Activated effector memory CD4-positive, alpha-beta T cell treated with Interleukin-2 at 50 U/mL for 16 hours (primary cell): Measurements from ENCODE around the gene UBFD1.
"Not testable (repeated sequence)": the region's sequence is repeated elsewhere in the genome, so short reads cannot be mapped to it uniquely, and the experiment has no call there.

Experiments
- DNase-seq: peaks from one replicate; pipeline ENCODE4 v3.0.0-alpha.2; 2020

Gene UBFD1

DNA sequence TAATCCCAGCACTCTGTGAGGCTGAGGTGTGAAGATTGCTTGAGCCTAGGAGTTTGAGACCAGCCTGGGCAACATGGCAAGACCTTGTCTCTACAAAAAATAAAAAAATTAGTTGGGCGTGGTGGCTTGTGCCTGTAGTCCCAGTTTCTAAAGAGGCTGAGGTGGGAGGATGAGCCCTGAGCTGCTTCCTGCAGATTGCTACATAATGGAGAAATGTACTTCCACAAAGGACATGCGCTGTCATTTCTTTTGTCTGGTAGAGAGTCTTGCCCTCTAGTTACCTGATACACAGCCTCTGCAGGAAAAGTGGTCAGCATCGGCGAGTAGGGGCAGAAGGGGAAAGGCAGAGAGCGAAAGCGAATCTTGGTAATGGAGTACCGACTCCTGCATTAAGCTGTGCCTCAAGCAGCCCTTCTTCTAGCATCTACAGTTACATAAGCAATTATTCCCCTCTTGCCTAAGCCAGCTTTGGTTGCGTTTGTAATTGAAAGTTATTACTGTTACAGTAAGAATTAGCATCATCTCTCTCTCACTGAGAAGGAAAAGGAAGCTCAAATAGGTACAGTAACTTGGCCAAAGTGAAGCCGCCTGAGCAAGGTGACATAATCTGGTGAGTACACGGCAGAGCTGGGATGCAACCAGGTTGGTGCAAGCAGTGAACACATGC is 28.8 kb upstream of the UBFD1 start:
- DNase-seq = no peak

DNA sequence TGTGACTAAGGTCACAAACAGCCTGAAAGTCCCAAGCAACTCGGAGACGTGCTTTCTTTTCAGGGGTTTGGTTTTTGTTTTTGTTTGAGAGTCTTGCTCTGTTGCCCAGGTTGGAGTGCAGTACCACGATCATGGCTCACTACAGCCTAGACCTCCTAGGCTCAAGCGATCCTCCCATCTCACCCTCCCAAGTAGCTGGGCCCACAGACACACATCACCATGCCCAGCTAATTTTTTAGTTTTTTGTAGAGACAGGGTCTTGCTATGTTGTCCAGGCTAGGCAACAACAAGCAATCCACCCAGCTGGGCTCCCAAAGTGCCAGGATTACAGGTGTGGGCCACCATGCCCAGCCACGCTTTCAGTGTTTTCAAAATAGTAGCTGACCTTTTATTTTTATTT is 27.5 kb upstream of the UBFD1 start:
- no peak for DNase-seq

DNA sequence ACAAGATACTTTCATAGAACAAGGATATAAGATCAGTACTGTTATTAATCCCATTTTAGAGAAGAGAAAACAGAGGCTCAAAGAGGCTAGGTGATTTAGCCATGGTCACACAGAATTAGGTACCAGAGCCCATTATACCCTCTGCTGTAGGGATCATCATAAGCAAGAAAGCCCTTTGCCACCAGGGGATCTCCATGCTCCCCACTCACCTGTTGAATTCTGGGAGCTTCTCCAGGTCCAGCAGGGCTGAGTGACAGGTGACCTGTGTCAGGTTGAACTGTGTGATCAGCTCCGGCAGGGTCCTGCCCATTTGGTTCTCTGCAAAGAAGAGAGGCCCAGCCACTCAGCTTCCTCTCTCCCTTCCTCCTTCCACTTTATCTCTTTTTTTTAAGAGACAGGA is 25.1 kb upstream of the UBFD1 start:
- no peak for DNase-seq

DNA sequence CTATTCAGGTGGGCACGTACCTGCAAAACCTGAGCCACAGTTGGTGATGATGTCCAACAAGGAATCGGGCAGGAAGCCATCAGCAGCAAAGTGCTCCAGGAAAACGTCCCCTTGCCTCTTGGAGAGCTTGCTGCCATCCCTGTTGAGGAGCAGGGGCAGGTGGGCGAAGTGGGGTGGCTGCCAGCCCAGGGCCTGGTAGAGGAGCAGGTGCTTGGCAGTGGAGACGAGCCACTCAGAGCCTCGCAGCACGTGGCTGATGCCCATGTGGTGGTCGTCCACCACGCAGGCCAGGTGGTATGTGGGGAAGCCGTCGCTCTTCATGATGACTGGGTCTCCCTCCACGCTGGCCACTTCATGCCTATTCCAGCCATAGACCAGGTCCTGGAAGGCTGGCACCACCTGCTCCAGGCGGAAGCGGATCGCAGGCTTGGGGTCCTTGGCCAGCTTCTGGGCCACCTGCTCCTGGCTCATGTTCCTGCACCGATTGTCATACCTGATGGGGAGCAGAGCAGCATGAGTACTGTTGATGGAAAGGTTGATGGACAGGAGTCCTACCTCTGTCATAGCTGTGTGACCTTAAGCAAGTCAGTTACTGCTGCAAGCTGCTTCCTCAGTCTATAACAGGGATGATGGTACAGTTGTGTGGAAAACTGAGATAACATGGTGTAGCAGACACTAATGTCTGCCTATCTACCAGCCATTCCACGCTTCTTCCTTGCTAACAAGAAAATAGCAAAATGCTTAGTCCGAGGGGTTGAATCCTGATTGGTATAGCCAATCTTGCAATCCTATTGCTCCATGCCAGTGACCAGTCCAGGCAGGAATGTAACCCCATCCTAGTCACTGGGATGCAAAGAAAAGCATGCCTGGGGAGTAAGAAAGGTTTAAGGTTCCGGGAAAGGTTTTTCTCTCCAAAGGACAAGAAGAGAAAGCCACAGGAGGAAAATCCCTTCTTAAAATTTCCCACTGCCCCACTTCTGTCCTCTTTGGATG is 22.4 kb upstream of the UBFD1 start:
- DNase-seq = no peak

DNA sequence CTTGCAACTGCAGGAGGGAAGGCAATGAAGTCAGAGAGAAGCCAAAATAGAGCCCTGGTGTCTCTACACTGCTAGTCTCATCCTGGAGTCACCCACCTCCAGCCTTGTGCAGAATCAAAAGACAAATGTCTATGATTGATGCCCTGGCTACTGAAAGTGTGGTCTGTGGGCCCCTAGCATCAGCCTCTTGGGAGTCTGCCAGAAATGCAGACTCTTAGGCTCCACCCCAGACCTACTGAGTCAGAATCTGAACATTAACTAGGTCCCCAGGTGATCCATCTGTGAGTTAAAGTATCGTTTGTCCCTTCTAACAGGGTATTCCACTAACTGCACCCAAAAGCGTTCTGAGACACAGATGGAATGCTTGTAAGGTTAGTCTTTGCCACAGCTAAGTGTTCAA is 21.6 kb upstream of the UBFD1 start:
- no peak for DNase-seq

DNA sequence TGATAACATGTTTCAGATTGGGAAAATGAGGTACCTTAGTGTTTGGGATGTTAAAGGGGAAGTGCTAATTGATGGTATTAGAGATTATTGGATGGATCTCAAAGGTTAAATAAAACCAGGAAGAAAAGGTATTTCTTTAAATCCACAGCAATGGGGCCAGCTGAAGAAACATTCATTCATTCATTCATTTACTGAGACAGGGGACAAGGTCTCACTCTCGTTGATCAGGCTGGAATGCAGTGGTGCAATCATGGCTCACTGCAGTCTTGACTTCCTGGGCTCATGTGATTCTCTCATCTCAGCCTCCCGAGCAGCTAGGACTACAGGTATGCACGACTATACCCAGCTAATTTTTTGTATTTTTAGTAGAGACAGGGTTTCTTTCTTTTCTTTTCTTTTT is 20.1 kb upstream of the UBFD1 start:
- DNase-seq = no peak

DNA sequence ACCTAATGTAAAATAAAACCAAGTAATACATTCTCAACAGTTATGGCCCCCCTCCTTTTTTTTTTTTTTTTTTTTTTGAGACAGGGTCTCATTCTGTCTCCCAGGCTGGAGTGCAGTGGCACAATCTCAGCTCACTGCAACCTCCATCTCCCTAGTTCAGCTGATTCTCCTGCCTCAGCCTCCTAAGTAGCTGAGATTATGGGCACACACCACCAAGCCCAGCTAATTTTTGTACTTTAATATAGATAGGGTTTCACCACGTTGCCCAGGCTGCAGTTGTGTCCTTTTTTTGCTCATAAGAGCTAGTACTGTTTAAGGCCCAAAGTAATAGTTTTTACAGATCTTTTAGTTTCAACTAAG is 18.6 kb upstream of the UBFD1 start:
- no peak for DNase-seq

DNA sequence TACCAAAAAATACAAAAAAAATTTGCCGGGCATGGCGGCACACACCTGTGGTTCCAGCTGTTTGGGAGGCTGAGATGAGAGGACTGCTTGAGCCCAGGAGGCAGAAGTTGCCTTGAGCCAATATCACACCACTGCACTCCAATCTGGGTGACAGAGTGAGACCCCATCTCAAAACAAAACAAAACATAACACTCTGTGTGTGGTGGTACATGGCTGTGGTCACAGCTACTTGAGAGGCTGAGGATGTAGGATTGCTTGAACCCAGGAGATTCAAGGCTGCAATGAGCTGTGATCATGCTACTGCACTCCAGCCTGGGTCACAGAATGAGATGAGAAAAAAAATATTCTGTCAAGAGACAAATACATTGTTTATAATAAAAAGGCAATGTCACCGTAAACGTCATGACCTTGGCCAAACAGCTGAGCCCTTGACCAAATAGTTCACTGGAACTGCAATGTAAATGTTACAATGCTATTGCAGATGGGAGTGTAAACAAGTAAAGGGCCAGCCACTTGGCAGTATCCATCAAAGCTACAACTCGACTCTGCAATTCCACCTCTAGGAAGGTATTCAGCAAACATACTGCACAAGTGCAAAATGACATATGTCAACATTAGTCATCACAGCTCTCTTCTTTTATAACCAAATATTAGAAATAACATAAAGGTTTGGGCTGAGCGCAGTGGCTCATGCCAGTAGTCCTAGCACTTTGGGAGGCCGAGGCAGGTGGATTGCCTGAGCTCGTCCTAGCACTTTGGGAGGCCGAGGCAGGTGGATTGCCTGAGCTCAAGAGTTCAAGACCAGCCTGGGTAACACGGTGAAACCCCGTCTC is 17.3 kb upstream of the UBFD1 start:
- DNase-seq = no peak

DNA sequence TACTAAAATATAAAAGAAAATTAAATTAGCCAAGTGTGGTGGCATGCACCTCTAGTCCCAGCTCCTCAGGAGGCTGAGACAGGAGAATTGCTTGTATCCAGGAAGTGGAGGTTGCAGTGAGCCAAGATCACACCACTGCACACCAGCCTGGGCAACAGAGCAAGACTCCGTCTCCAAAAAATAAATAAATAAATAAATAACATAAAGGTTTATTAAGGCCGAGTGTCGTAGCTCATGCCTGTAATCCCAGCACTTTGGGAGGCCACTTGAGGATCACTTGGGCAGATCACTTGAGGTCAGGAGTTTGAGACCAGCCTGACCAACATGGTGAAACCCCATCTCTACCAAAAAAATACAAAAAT is 16.7 kb upstream of the UBFD1 start:
- not testable (repeated sequence) for DNase-seq

DNA sequence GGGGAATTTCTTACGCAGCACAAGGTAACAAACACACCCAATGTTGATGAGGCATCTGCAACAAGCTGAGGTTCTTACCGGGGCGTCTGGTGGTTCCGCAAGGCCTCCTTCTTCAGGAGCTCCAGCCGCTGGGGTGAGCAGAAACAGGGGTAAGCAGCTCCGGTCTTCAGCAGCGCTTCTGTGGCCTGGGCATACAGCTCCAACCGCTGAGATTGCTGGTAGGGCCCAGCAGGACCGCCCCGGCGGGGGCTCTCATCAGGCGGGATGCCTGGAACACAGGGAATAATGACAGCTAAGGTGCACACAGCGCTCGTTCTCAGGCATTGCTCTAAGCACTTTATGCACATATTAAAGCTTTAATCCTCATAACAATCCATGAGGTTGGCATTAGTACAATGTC is 13.1 kb upstream of the UBFD1 start:
- no peak for DNase-seq

DNA sequence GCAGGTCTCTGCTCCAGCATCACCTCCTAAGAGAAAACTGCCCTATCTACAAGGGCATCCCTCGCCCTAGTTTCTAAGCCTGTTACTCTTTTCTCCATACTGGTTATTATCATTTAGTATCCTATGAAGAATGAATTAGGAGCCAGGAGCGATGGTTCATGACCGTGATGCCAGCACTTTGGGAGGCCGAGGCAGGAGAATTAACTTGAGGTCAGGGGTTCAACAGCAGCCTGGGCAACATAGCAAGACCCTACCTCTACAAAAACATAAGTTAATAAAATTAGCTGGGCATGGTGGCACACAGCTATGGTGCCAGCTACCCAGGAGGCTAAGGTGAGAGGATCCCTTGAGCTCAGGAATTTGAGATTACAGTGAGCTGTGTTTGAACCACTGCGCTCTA is 7.6 kb upstream of the UBFD1 start:
- DNase-seq = no peak

DNA sequence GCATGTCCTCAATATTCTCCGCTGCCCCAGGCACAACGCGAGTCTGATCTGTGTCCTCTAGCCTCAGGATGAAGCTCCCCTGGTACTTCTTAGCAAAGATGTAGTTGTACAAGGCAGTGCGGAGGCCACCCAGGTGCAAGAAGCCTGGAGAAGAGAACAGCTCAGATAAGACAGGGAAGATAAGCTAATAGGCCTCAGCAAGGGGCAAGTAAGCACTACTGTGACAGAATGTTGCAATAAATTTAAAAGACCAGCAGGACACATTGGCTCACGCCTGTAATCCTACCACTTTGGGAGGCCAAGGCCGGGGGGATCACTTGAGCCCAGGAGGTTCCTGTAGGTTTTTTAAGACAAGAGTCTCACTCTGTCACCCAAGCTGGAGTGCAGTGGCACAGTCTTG is 5.4 kb upstream of the UBFD1 start:
- DNase-seq = no peak

DNA sequence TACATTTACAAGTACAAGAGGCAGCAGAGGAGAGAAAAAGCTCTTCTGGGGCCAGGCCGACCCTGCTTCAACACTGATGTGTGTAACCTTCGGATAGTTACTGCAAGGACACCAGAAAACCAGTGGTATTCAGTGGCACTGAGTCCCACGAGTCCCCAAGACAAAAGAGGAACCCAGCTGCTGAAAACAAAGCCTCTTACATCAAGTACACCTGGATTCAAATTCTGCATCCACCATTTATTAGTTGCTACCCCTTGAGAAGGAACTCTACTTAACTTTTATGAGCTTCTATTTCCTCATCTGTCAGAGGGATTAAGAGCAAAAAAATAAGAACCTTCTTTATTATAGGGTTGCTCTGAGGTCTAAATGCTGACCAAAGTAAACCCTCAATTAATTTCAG is 3.0 kb upstream of the UBFD1 start:
- DNase-seq = no peak

DNA sequence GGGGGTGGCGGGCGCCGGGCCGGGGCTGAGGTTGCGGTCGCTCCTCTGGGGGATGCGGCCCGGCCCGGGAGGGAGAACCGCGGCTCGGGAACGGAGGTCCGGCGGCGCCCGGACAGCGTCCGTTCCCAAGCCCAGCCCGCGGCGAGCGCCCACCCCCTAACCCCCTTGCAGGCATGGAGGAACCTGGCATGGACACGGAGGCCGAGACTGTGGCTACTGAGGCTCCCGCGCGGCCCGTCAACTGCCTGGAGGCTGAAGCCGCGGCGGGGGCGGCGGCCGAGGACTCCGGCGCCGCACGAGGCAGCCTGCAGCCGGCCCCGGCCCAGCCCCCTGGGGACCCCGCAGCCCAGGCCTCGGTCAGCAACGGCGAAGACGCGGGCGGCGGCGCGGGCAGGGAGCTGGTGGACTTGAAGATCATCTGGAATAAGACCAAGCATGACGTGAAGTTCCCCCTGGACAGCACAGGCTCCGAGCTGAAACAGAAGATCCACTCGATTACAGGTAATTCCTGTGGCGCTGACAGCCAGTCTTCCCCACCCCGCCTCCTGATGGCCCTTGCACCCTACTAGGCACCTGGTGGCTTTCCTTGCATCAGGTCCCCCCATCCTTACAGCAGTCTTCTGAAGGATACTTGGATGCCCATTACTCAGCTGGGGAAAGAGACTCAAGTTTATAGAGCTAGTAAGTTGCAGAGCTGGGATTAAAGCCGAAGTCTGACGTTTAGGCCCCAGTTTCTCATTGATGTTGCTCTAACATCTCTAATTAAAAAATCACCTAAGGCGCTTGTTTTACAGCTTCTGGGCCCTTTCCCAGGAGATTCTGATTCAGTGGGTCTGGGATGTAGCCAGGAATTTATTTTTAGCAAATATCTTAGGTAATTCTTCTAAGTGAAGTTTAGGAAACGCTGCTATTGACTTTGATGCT is 514 bp downstream of the UBFD1 start:
- DNase-seq = no peak

DNA sequence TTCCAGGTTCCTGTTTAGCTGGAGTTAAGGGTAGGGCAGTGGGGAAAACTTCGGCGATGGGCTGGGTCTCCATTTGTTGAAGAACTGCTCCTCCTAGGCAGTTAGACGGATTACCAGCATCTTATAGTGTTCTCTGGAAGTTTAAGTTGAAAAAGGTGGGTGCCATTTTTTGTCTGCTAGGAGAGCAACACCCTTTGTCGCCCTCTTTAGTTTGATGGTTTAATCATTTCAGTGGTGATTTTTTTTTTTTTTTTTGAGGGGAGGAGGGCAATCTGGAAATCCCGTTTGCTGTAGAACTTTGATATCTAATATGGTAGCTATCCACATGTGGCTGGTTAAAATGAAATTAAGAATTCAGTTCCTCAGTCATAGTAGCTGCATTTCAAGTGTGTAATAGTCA is 4.1 kb downstream of the UBFD1 start:
- no peak for DNase-seq

DNA sequence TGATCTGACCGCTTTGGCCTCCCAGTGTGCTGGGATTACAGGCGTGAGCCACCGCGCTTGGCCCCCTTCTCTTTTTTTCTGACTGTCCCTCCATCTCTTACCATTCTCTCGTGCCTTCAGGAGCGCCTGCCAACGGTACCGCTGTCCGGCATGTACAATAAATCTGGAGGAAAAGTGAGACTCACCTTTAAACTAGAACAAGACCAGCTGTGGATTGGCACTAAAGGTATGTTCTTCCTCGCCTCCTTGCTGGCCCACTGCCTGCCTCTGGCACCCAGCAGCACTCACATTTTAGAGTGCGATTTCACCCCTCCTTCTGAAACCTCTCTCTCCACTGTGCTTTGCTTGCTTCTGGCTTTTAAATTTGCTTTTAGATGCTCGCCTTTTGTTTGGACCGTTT is 5.0 kb downstream of the UBFD1 start:
- no peak for DNase-seq

DNA sequence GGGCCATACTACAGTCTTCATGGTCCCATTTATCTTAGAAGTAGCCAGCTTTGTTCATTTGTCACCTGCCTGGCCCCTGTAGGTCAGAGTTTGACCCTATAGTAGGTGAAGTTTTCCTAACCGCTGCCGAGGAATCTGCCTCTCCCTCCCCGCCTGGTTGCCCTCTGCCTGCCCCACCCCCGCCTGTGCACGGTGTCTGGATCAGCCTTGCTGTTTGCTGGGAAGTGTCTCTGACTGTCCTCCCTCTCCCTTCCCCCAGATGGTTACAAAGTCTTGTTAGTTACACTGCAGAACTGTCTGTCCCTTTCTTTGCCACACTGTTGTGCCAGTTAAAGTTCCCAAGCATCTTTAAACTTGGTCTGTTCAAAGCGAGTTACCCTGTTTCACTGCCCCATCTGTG is 5.7 kb downstream of the UBFD1 start:
- no peak for DNase-seq

DNA sequence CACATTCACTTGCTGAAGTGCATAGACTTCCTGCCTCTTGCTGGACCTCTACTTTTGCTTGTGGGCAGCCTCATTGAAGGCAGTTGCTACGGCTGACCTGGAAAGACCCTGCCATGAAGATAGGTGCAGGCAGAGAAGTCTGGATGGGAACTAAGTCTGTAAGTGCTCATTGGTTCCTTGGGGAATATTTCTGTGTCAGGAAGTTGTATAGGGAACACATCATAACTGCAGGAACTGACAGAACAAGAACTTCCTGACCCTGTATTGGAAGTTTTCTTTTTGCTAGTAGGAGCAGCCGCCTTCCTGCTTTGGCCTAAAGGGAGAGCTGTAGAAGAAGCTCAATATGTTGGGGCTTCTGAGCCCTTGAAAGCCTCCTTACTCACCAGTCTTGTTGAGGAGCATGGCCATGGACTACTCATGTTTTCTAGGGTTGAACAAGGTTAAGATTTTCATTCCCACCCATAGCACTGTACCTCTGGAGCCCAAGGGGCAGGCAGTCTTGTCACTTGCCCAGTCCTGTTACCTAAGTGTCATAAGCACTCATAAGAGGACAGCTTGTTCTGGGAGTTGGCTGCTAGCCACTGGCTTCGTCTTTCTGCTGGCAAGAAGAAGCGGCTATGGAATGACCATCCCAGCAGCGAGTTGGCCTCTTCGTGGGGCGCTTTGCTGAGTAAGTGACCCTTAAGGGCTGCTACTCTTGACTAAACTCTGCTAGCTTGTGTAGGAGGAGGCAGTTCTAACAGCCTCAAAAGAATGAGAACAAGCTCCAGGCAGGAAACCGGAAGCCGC is 7.2 kb downstream of the UBFD1 start:
- no peak for DNase-seq

DNA sequence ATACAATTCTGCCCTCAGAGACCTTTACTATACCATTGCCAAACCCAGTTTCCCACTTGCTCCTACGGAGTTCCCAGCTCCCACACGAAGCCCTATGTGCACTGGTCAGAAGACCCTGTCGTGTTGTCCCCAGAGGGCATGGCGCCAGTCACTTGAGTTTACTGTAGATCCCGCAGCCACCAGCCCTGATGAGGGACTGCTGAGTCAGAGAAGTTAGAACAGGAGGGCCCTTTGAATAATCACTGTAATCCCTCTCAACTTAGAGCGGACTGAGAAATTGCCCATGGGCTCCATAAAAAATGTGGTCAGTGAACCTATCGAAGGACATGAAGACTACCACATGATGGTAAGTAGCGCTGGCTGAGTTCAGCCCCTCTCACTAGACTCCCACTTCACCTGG is 9.2 kb downstream of the UBFD1 start:
- no peak for DNase-seq

DNA sequence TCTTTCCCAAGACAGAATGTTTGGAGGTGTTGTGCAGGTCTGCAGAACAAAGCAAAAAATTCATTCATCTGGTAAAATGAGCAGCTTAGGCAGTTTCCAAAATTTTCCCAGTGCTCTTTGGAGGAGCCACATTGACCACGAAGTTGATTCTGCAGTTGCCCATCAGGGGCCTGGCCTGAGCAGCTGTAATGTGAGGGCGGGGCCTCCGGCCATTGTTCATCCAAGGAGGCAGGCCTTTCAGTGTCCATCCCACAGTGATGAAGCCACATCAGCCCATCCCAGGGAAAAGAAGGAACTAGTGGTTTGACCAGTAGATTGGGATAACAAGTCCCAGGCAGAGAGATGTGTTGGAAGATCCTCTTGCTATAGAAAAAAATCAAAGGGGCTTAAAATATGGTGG is 10.1 kb downstream of the UBFD1 start:
- no peak for DNase-seq

DNA sequence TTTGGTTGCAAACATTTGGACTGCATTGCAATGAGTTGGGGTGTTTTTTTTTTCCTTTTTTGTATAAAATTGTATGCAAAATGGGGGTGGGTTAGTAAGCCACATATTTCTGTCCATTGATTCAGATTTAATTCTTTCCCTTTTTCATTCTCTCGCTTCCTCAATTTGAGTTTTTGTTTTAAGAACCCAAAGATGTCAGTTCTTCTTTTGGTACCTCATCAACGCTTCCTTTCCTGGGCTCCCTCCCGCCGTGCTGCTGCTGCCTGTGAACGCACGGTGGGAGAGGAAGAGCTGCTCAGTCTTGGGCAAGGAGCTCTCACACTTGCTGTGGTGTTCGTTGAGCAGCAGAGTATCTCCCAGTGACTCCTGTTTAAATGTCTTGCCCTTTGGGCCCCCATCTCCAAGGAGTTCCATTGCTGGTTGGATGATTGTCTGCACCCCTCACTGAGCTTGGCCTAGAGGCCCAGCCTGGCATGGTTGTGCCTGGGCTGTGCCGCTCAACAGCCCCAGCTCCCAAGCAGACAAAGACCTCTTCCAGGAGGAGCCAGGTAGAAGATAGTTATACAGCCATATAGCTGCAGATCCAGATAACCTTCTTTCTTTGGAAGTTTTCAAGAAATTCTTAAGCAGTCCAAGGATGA is 13.6 kb downstream of the UBFD1 start:
- DNase-seq = no peak
